ENCODE results near the gene CARMIL1.

CARMIL1 gene

GRCh38 chr6:25652007-25652515 is 372.9 kb downstream of the CARMIL1 start, which contains the start of gene SCGN:
SCGN (plus strand) TSS chr6:25652215; CDS start chr6:25652404, 189 bp downstream.
- H3K36me3 ChIP-seq (ENCODE audit: control insufficient read depth in 1 of 2, insufficient read depth in 2 of 2, low read length in 2 of 2): no peaks in the 10 kb centered on the region
- no peak within 1 kb of the TSS for H3K4ac ChIP-seq (ENCODE audit: low read depth, low read length)
- H3K27me3 ChIP-seq (ENCODE audit: insufficient read depth, low read length): no peaks in the 10 kb centered on the region
- no peak within 1 kb of the TSS for H3K23ac ChIP-seq (ENCODE audit: low read length)
- H3K9me3 ChIP-seq (ENCODE audit: insufficient read depth, low read depth, low read length): peaks cover 2% of the 10 kb centered on the region
- H2BK12ac ChIP-seq (ENCODE audit: low read length): no peak within 1 kb of the TSS
- H2BK120ac ChIP-seq (ENCODE audit: insufficient read depth, low read length, poor library complexity): no peak within 1 kb of the TSS
- H4K8ac ChIP-seq (ENCODE audit: low read depth, low read length): no peak within 1 kb of the TSS
- DNase-seq: peak; percentile 73 to 89
- H4K12ac ChIP-seq (ENCODE audit: low read depth, low read length): no peak within 1 kb of the TSS
- H3K14ac ChIP-seq (ENCODE audit: low read length): no peak within 1 kb of the TSS
- no peak within 1 kb of the TSS for H2BK5ac ChIP-seq (ENCODE audit: low read depth, low read length, poor library complexity)
- no peak within 1 kb of the TSS for H3K4me3 ChIP-seq (ENCODE audit: low read depth, low read length)
- no peak within 1 kb of the TSS for H2AK5ac ChIP-seq (ENCODE audit: low read length)
- peak within 1 kb of the TSS; percentile 47 for H2AFZ ChIP-seq (ENCODE audit: insufficient read depth, low read length, poor library complexity)
- no peaks in the 10 kb centered on the region for H3K4me1 ChIP-seq (ENCODE audit: control insufficient read depth in 1 of 2, insufficient read depth in 2 of 2, low read length in 2 of 2)
- no peaks in the 10 kb centered on the region for H3K79me1 ChIP-seq (ENCODE audit: low read length)
- H3K18ac ChIP-seq (ENCODE audit: low read length): no peak within 1 kb of the TSS
- H3K9ac ChIP-seq (ENCODE audit: low read length): no peak within 1 kb of the TSS
- no peak within 1 kb of the TSS for H3K27ac ChIP-seq (ENCODE audit: low read depth, low read length)
- H3K4me2 ChIP-seq (ENCODE audit: low read length): peak within 1 kb of the TSS; percentile 72
- H3K79me2 ChIP-seq (ENCODE audit: control insufficient read depth, insufficient read depth, low read length, poor library complexity): no peaks in the 10 kb centered on the region
- no peak within 1 kb of the TSS for H4K91ac ChIP-seq (ENCODE audit: low read depth, low read length)
- no CpG with 5 or more reads among the region's 35 CpGs for WGBS (ENCODE audit: extremely low coverage, insufficient coverage, insufficient read length)

- Histone ChIP-seq H2BK12ac (ENCODE audit: low read length) (no peak overlapping the region), H3K79me1 (ENCODE audit: low read length) (no peaks in the 10 kb centered on the region), H3K4me1 (ENCODE audit: control insufficient read depth in 1 of 2, insufficient read depth in 2 of 2, low read length in 2 of 2) (no peaks in the 10 kb centered on the region), H3K27me3 (ENCODE audit: insufficient read depth, low read length) (no peaks in the 10 kb centered on the region), H4K8ac (ENCODE audit: low read depth, low read length) (no peak overlapping the region), H3K4ac (ENCODE audit: low read depth, low read length) (no peak overlapping the region), H3K27ac (ENCODE audit: low read depth, low read length) (no peak overlapping the region), H3K36me3 (ENCODE audit: control insufficient read depth in 1 of 2, insufficient read depth in 2 of 2, low read length in 2 of 2) (no peaks in the 10 kb centered on the region), H2BK5ac (ENCODE audit: low read depth, low read length, poor library complexity) (no peak overlapping the region), H3K9me3 (ENCODE audit: insufficient read depth, low read depth, low read length) (peaks cover 2% of the 10 kb centered on the region), H3K4me3 (ENCODE audit: low read depth, low read length) (no peak overlapping the region), H4K91ac (ENCODE audit: low read depth, low read length) (no peak overlapping the region), H2BK120ac (ENCODE audit: insufficient read depth, low read length, poor library complexity) (no peak overlapping the region), H3K14ac (ENCODE audit: low read length) (no peak overlapping the region), H3K23ac (ENCODE audit: low read length) (no peak overlapping the region), H3K4me2 (ENCODE audit: low read length) (no peak overlapping the region), H3K79me2 (ENCODE audit: control insufficient read depth, insufficient read depth, low read length, poor library complexity) (no peaks in the 10 kb centered on the region), H2AFZ (ENCODE audit: insufficient read depth, low read length, poor library complexity) (no peak overlapping the region), H2AK5ac (ENCODE audit: low read length) (no peak overlapping the region), H3K18ac (ENCODE audit: low read length) (no peak overlapping the region), H3K9ac (ENCODE audit: low read length) (no peak overlapping the region), H4K12ac (ENCODE audit: low read depth, low read length) (no peak overlapping the region)
- no peak for DNase-seq
- WGBS (ENCODE audit: extremely low coverage, insufficient coverage, insufficient read length): no CpG with 5 or more reads among the region's 1 CpG
Observed at GRCh38 chr6:25655723-25656122, 376.5 kb downstream of the CARMIL1 start.

GRCh38 chr6:25659633-25660368 is 380.6 kb downstream of the CARMIL1 start:
- H3K18ac ChIP-seq (ENCODE audit: low read length): no peak overlapping the region
- no peaks in the 10 kb centered on the region for H3K79me2 ChIP-seq (ENCODE audit: control insufficient read depth, insufficient read depth, low read length, poor library complexity)
- H3K23ac ChIP-seq (ENCODE audit: low read length): no peak overlapping the region
- H2BK12ac ChIP-seq (ENCODE audit: low read length): no peak overlapping the region
- no peak overlapping the region for H3K27ac ChIP-seq (ENCODE audit: low read depth, low read length)
- H4K91ac ChIP-seq (ENCODE audit: low read depth, low read length): no peak overlapping the region
- H2AFZ ChIP-seq (ENCODE audit: insufficient read depth, low read length, poor library complexity): no peak overlapping the region
- no CpG with 5 or more reads among the region's 4 CpGs for WGBS (ENCODE audit: extremely low coverage, insufficient coverage, insufficient read length)
- H2BK120ac ChIP-seq (ENCODE audit: insufficient read depth, low read length, poor library complexity): no peak overlapping the region
- H3K4me2 ChIP-seq (ENCODE audit: low read length): no peak overlapping the region
- no peaks in the 10 kb centered on the region for H3K36me3 ChIP-seq (ENCODE audit: control insufficient read depth in 1 of 2, insufficient read depth in 2 of 2, low read length in 2 of 2)
- no peaks in the 10 kb centered on the region for H3K4me1 ChIP-seq (ENCODE audit: control insufficient read depth in 1 of 2, insufficient read depth in 2 of 2, low read length in 2 of 2)
- no peak overlapping the region for H3K14ac ChIP-seq (ENCODE audit: low read length)
- H3K79me1 ChIP-seq (ENCODE audit: low read length): no peaks in the 10 kb centered on the region
- H3K9me3 ChIP-seq (ENCODE audit: insufficient read depth, low read depth, low read length): peaks cover under 1% of the 10 kb centered on the region
- no peaks in the 10 kb centered on the region for H3K27me3 ChIP-seq (ENCODE audit: insufficient read depth, low read length)
- H4K12ac ChIP-seq (ENCODE audit: low read depth, low read length): no peak overlapping the region
- H2AK5ac ChIP-seq (ENCODE audit: low read length): no peak overlapping the region
- no peak overlapping the region for H3K4me3 ChIP-seq (ENCODE audit: low read depth, low read length)
- H2BK5ac ChIP-seq (ENCODE audit: low read depth, low read length, poor library complexity): no peak overlapping the region
- H3K4ac ChIP-seq (ENCODE audit: low read depth, low read length): no peak overlapping the region
- H4K8ac ChIP-seq (ENCODE audit: low read depth, low read length): no peak overlapping the region
- no peak overlapping the region for H3K9ac ChIP-seq (ENCODE audit: low read length)
- DNase-seq: no peak

- H2BK12ac ChIP-seq (ENCODE audit: low read length): no peak overlapping the region
- no peaks in the 10 kb centered on the region for H3K27me3 ChIP-seq (ENCODE audit: insufficient read depth, low read length)
- H2AK5ac ChIP-seq (ENCODE audit: low read length): no peak overlapping the region
- no peaks in the 10 kb centered on the region for H3K36me3 ChIP-seq (ENCODE audit: control insufficient read depth in 1 of 2, insufficient read depth in 2 of 2, low read length in 2 of 2)
- no peak overlapping the region for H4K12ac ChIP-seq (ENCODE audit: low read depth, low read length)
- H4K91ac ChIP-seq (ENCODE audit: low read depth, low read length): no peak overlapping the region
- no peak overlapping the region for H3K4ac ChIP-seq (ENCODE audit: low read depth, low read length)
- peak; percentile 25 to 30 for DNase-seq
- H3K4me2 ChIP-seq (ENCODE audit: low read length): no peak overlapping the region
- no peak overlapping the region for H2BK5ac ChIP-seq (ENCODE audit: low read depth, low read length, poor library complexity)
- H2BK120ac ChIP-seq (ENCODE audit: insufficient read depth, low read length, poor library complexity): no peak overlapping the region
- H3K18ac ChIP-seq (ENCODE audit: low read length): no peak overlapping the region
- H3K4me3 ChIP-seq (ENCODE audit: low read depth, low read length): no peak overlapping the region
- H2AFZ ChIP-seq (ENCODE audit: insufficient read depth, low read length, poor library complexity): no peak overlapping the region
- no peak overlapping the region for H3K9ac ChIP-seq (ENCODE audit: low read length)
- H3K79me1 ChIP-seq (ENCODE audit: low read length): no peaks in the 10 kb centered on the region
- no peak overlapping the region for H3K14ac ChIP-seq (ENCODE audit: low read length)
- no peak overlapping the region for H3K23ac ChIP-seq (ENCODE audit: low read length)
- H3K9me3 ChIP-seq (ENCODE audit: insufficient read depth, low read depth, low read length): no peaks in the 10 kb centered on the region
- H4K8ac ChIP-seq (ENCODE audit: low read depth, low read length): no peak overlapping the region
- H3K27ac ChIP-seq (ENCODE audit: low read depth, low read length): no peak overlapping the region
- no peaks in the 10 kb centered on the region for H3K4me1 ChIP-seq (ENCODE audit: control insufficient read depth in 1 of 2, insufficient read depth in 2 of 2, low read length in 2 of 2)
- no peaks in the 10 kb centered on the region for H3K79me2 ChIP-seq (ENCODE audit: control insufficient read depth, insufficient read depth, low read length, poor library complexity)
Observed at GRCh38 chr6:25660512-25660911, 381.3 kb downstream of the CARMIL1 start.
